Ovary (tissue), 9 donors: Measurements from ENCODE around the gene DENND1A. TPM values are rescaled to one million over a fixed set of nuclear protein-coding genes. Genes with fewer than 3 reads are reported as not detected.

Experiments used
- DNase-seq, 5 donors: peaks; one replicate each; pipeline ENCODE4 v3.0.0-alpha.2; 2019 to 2020
- H3K27ac ChIP-seq, 2 donors: fragments of 200-600 bp; one replicate each; pipeline versions ENCODE4 v1.5.1 to v1.8.0; 2019 to 2022
- H3K27me3 ChIP-seq: fragments of 200-600 bp; one replicate; pipeline ENCODE4 v1.8.0; 2022
- H3K36me3 ChIP-seq: fragments of 200-600 bp; sonication (generic); one replicate; pipeline ENCODE4 v1.5.1; 2019
- H3K4me1 ChIP-seq: one replicate; pipeline ENCODE4 v1.8.1; 2013; ENCODE audit warnings: mild to moderate bottlenecking, moderate library complexity; ENCODE audit not compliant: insufficient read depth
- H3K4me3 ChIP-seq: fragments of 200-600 bp; sonication (generic); one replicate; pipeline ENCODE4 v1.5.1; 2017
- H3K9me3 ChIP-seq, 2 donors: fragments of 200-600 bp in 1 of 2; sonication (generic) in 1 of 2; one replicate each; pipeline versions ENCODE4 v1.5.1 to v1.8.1; 2013 to 2019; ENCODE audit warnings: mild to moderate bottlenecking in 1 of 2, moderate library complexity in 1 of 2
- CTCF ChIP-seq, 3 donors: fragments of 450-650 bp in 2 of 3; fragments of 200-600 bp in 1 of 3; IDR thresholded peaks; one replicate each; pipeline versions ENCODE4 v1.5.1 to v1.8.0; 2016 to 2022; ENCODE audit warnings: antibody characterized with exemption in 3 of 3, mild to moderate bottlenecking in 1 of 3
- EP300 ChIP-seq: sonication (generic); formaldehyde crosslinking; IDR thresholded peaks from one replicate; pipeline ENCODE4 v1.6.1; 2017; ENCODE audit warnings: antibody characterized with exemption
- POLR2A ChIP-seq: fragments of 450-650 bp; IDR thresholded peaks from one replicate; pipeline ENCODE4 v1.6.1; 2017; ENCODE audit warnings: antibody characterized with exemption, mild to moderate bottlenecking, moderate library complexity
- WGBS, 3 donors: extraction: QIAGEN DNeasy Blood & Tissue Kit in 1 of 3; methylation state at CpG; one replicate each; pipeline versions ENCODE4 v1.1.5 to v1.1.7; 2013 to 2017; 5-methylcytosine and 5-hydroxymethylcytosine counted together
- intact Hi-C, 4 donors: fragments of 100-400 bp; cut with DNase I; formaldehyde crosslinking; loops; one replicate each; pipeline versions ENCODE4 v1.11.0 to v1.15.1; 2022 to 2023
- polyA plus RNA-seq, 2 donors: library from polyadenylated mRNA; stranded (reverse); fragments of 200-250 nt in 1 of 2; fragments of 350-450 nt in 1 of 2; fragmentation: Illumina TruSeq in 1 of 2; extraction: RNeasy Lipid Tissue Mini Kit (QIAGEN cat#74804) in 1 of 2; gene quantifications; one replicate each; pipeline ENCODE4 v1.2.3, GENCODE V29; 2013 to 2014
- total RNA-seq, 7 donors: library from RNA; depleted of rRNA in 2 of 7; stranded (reverse); fragments of >200 nt in 2 of 7; fragmentation: NEBNext Ultra II Directional in 3 of 7; extraction: Animal tissue kit (Norgen Biotek cat#: 25700) in 3 of 7; gene quantifications; one replicate each; pipeline versions ENCODE4 v1.1.0 to v1.2.4, GENCODE V29; 2016 to 2023
- donor health status: DM: no; HTN: no; CAD: no; lungs with moderate emphysema.
- donor health status: DM: no; HTN: no; CAD: no.
- donor health status: Bipolar disorder and iron deficiency.
- donor health status: DM: yes; HTN: yes; CAD: no.
- donor health status: DM: no; HTN: no; CAD: no.
- donor health status: DM: yes; HTN: yes; CAD: no.

The DENND1A gene
- total and polyA plus RNA-seq, 9 donors: 10.4 to 24.5 (median 17.1) TPM

DNA sequence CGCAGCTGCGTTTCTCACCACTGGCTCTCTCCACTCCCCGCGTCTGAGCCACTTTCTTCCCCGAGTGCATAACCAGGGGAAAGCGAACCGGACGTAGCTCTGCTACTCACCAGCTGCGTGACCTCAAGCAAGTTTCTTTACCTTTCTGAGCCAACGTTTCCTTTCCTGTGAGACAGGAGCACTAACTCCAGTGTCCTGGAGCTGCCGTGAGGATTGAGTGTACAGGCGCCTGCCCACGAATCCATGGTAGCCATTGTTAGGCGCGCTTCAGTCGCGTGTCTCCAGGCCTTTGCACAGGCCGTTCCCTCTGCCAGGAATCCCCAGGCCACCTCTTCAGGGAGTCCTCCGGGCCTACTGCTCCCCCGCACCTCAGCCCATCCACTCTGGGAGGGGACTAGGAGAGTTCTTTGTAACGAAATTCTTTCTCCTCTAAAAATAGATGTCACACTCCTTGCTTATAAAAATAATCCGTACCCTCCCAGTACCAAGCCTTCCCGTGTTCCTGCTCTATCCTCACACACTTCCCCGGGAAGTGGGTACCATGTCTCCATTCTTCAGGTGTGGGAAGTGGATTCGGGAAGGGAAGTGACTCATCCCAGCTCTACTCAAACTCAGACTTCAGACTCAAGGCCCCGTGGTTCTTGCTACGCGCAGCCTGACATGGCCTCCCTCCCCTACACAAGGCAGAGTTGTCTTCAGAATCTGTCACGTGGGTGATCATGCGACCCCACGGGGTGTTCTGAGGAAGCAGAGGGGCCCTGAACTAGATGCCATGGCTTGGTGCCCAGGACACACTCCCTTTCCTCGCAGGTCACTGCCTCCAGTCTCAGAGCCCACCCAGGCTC lies 590.0 kb downstream of the DENND1A start:
- intact Hi-C loops: loop anchor here in 1 of 4 donors (10.0 kb wide), 1 partner anchor 875 kb away; no protein-coding TSS in a partner anchor
- H3K36me3 ChIP-seq: no peaks in the 10 kb centered on the region
- no peaks in the 10 kb centered on the region for H3K9me3 ChIP-seq
- peaks cover 2% of the 10 kb centered on the region for H3K4me1 ChIP-seq
- TF ChIP-seq POLR2A: no peak
- TF ChIP-seq CTCF (IDR thresholded peaks at IDR 0.05): no peak
- TF ChIP-seq EP300: no peak
- WGBS, 3 donors: 49 to 65% (median 57%) methylated on average over 32 of the region's 32 CpGs
- no peak overlapping the region for H3K27ac ChIP-seq
- no peak for DNase-seq
- H3K27me3 ChIP-seq: no peaks in the 10 kb centered on the region
- no peak overlapping the region for H3K4me3 ChIP-seq

- no peak overlapping the region for H3K27ac ChIP-seq
- WGBS, 3 donors: 28 to 54% (median 46%) methylated on average over 35 of the region's 35 CpGs
- H3K4me3 ChIP-seq: no peak overlapping the region
Observed at GRCh38 chr9:123338710-123339665, 590.9 kb downstream of the DENND1A start.

GRCh38 chr9:123337971-123338370 lies 592.0 kb downstream of the DENND1A start:
- TF ChIP-seq POLR2A (no peak), CTCF (IDR thresholded peaks at IDR 0.05) (no peak), EP300 (no peak)
- no peak overlapping the region for H3K27ac ChIP-seq
- H3K9me3 ChIP-seq: no peaks in the 10 kb centered on the region
- no peak overlapping the region for H3K4me3 ChIP-seq
- H3K27me3 ChIP-seq: no peaks in the 10 kb centered on the region
- whole genome bisulfite sequencing, 3 donors: 83 to 93% (median 86%) methylated on average over 4 of the region's 4 CpGs
- no peak for DNase-seq
- H3K36me3 ChIP-seq: no peaks in the 10 kb centered on the region
- intact Hi-C loops: no loop called here
- H3K4me1 ChIP-seq: peaks cover 2% of the 10 kb centered on the region

More at GRCh38 chr9:123338710-123339665, 590.9 kb downstream of the DENND1A start:
- DNase-seq: no peak
- no peaks in the 10 kb centered on the region for H3K36me3 ChIP-seq
- H3K4me1 ChIP-seq: peaks cover 2% of the 10 kb centered on the region
- intact Hi-C loops: no loop called here
- TF ChIP-seq EP300 (no peak), CTCF (IDR thresholded peaks at IDR 0.05) (no peak), POLR2A (no peak)
- H3K27me3 ChIP-seq: no peaks in the 10 kb centered on the region
- H3K9me3 ChIP-seq: no peaks in the 10 kb centered on the region

DNA sequence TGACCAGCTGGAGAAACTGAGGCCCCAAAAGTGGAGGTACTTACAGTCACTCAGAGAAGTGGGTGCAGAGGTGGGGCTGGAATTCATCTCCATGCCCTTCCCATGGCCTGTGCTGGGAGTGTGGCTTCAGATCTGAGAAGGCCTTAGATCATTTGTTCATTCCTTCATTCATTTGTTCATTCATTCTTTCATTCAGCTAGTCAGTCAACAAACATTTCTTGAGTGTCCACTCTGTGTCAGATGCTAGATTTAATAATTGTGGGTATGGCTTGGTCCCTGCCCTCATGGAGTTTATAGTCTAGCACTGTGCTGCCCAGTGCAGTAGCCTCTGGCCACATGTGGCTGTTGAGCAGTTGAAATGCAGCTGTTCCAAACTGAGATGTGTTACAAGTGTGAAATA lies 593.0 kb downstream of the DENND1A start:
- no peaks in the 10 kb centered on the region for H3K9me3 ChIP-seq
- intact Hi-C loops: no loop called here
- H3K36me3 ChIP-seq: no peaks in the 10 kb centered on the region
- H3K4me3 ChIP-seq: no peak overlapping the region
- TF ChIP-seq CTCF (IDR thresholded peaks at IDR 0.05) (no peak), EP300 (no peak), POLR2A (no peak)
- H3K27me3 ChIP-seq: no peaks in the 10 kb centered on the region
- peaks cover 2% of the 10 kb centered on the region for H3K4me1 ChIP-seq
- no peak overlapping the region for H3K27ac ChIP-seq
- DNase-seq: no peak
